Measurements from ENCODE around the gene SLC2A3.
"Not testable (repeated sequence)": the region's sequence is repeated elsewhere in the genome, so short reads cannot be mapped to it uniquely, and the experiment has no call there.

The SLC2A3 gene

DNA sequence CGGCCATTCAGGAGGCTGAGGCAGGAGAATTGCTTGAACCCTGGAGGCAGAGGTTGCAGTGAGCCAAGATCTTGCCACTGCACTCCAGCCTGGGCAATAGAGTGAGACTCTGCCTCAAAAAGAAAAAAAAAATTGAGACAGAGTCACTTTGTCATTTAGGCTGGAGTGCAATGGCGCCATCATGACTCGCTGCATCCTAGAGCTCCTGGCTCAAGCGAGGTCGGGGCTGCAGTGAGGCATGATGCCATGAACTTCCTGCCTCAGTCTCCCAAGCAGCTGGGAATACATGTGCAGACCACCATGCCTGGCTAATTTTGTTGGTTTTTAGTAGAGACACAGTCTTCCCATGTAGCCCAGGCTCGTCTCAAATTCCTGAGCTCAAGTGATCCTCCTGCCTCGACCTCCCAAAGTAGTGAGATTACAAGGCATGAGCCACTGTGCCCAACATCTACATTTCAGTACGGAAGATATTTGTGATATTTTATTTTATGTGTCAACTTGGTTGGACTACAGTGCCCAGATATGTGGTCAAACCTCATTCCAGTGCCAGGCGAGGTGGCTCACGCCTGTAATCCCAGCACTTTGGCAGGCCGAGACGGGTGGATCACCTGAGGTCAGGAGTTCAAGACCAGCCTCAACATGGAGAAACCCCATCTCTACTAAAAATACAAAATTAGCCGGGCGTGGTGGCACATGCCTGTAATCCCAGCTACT lies 14.4 kb upstream of the SLC2A3 start:
- not testable (repeated sequence) for DNase-seq (ENCODE audit: low read depth)

DNA sequence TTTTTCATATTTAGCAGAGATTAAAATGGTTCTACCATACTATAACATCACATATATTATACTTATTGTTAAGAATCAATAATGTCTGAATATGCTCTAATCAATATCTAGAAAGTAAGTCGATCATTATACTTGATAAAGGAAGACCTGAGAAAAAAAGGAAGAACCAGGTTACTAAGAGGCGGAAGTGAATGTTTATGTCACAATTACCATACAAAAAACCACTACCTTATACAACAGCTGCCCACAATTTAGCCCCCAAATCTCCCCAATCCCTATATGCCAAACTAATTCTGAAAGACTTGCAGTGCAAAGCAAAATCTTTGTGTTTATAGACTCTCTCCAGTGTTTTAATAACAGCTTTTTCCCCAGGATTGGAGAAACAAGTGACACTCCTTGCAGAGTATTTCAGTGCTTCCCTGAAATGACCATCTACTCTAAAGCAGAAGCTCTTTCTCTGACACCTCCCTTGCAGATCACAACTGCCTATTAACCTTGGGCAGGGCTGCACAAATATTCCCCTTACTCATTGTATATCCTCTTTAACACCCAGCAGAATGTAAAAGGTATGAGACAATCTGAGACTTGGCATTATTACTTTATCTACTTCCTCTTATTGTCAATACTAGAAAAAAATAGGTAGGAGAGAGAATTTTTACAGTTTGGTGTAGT lies 12.7 kb upstream of the SLC2A3 start:
- no peak for DNase-seq (ENCODE audit: low read depth)

DNA sequence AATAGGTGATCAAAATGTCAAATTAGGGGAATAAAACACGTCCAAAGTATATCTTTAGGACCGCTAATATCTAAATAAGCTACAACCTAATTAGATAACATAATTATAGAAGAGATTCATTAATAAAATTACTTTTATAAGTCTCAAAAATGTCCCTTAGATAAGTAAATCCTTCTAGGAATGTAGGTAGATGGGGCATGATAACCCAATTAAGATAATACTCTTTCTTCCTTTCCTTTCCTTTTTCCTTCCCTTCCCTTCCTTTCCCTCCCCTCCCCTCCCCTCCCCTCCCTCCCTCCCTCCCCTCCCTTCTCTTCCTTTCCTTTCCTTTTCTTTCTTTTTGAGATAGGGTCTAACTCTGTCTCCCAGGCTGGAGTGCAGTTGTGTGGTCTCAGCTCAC lies 11.0 kb upstream of the SLC2A3 start:
- DNase-seq (ENCODE audit: low read depth): no peak

DNA sequence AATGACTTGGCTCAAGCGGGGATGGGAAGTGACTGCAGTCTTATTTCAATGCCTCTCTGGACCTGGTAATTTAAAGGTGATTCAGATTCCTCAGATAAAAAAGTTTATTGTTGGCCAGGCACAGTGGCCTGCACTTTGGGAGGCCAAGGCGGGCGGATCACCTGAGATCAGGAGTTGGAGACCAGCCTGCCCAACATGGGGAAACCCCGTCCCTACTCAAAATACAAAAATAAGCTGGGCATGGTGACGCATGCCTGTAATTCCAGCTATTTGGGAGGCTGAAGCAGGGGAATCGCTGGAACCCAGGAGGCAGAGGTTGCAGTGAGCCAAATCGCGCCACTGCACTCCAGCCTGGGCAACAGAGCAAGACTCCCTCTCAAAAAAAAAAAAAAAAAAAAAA lies 8.8 kb upstream of the SLC2A3 start:
- not testable (repeated sequence) for DNase-seq (ENCODE audit: low read depth)

DNA sequence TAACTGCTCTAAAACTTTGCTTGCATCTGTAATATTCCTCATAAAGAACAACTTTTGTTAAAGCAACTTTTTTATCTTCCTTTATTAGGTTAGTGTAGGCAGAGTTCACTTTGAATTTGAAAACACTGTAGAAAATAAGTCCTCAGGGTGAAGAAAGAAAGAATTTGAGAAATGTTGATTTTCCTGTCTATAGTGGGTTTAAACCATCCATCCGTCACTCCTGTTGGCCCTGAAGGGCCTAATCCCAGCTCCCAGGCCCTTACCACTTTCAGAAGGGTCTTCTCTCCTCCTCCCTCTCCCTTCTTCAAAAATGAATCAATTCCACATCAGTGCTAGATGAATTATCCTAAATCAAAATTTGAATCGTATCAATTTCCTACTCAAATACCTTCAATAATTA lies 4.9 kb upstream of the SLC2A3 start:
- no peak for DNase-seq (ENCODE audit: low read depth)

DNA sequence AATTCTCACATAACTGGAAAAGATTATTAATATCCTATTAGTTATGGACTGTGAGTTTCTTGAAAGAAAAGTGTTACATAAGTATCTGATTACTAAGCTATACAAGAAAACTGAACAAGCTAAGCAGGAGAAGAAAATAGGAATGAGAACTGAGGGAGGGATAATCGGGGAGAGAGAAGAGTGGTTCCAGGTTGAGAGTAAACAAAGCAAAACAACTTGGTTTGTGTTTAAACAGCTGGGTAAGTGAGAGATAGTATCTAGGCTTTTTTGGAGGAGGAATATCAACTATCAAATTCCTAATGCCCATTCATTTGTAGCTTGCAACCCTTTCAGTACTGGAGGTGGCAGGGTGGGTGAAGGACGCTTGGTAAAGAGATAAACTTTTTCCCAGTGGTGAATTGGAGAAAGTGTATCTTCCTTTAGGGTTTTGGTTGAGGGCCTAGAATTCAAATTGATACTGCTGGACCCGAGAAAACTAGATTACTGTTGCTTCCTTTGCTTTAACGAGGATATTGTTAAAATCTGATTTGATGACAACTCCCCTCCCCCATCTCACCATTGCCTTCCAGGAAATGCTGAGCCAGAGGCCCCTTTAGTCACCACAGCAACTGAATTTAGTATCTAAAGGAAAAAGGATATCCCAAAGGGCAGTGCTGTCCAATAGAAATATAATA lies 2.0 kb upstream of the SLC2A3 start:
- DNase-seq (ENCODE audit: low read depth): no peak

DNA sequence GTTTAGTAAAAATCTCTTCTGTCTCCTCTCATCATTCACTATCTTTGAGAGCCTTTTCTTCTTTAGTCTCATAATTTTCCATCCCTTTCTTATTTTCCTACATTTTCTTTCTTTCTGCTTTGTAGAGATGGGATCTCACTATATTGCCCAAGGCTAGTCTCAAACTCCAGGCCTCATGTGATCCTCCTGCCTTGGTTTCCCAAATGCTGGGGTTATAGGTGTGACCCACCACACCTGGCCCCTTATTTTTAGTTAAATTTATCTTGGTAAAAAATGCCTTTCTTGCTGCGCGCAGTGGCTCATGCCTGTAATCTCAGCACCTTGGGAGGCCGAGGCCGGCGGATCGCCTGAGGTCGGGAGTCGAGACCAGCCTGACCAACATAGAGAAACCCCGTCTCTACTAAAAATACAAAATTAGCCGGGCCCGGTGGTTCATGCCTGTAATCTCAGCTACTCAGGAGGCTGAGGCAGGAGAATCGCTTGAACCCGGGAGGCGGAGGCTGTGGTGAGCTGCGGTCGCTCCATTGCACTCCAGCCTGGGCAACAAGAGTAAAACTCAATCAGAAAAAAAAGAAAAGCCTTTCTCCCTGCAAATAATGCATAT lies 996 bp downstream of the SLC2A3 start:
- no peak for DNase-seq (ENCODE audit: low read depth)

DNA sequence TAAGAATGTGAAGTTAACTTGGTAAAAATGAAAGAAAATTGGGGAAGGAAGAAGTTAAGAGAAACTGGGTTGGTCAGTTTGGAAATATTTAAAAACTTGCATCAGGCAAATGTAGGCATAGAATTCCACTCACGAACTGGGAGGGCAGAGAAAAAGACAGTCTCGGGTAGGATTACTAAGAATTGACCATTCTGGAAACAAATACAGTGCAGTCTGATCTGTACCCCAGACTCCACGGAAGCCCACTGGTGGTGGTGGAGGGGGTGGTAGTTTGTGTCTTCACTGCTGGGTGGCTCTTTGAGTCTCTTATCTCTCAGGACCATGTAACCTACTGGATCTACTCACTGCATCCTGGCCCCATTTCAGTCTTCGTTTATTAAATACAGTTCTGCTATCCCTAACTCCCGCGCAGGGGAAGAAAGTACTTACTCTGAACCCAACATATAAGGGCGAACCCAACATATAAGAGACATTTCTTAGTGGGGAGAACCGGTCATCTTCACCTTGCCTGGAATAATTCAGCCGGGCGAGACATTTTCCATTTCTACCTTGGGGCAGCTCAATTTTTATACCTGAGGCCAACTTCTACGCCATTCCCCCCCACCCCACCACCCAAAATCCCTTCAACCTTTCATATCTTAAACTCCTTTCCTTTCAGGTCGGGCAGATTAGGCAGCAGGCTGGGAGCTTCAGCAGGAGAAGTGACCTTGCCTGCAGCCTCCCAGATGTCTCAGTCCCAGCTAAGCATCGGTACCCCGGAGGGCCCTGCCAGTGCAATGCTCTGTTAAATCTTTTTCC lies 1.7 kb downstream of the SLC2A3 start:
- no peak for DNase-seq (ENCODE audit: low read depth)

DNA sequence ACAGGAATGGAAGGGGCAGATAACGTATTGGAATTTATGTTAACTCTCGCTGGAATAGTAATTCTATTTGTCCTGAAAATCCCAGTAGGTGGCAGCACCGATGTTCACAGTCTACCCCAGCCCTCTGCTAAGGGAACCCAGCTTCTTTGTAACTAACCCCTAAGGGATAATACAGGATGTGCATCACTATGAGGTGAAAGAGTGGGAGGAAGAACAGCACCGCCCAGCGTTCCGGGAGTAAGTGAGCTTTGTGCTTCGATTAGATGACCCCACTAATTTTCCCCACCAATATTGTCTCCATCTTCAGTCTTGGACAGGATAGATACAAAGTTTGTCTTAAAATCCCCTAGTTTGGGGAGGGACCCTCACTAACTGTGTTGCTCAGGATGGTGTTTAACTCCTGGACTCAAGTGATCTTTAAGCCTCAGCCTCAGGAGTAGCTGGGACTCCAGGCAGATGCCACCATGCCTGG lies 2.7 kb downstream of the SLC2A3 start:
- DNase-seq (ENCODE audit: low read depth): peak; percentile 95

DNA sequence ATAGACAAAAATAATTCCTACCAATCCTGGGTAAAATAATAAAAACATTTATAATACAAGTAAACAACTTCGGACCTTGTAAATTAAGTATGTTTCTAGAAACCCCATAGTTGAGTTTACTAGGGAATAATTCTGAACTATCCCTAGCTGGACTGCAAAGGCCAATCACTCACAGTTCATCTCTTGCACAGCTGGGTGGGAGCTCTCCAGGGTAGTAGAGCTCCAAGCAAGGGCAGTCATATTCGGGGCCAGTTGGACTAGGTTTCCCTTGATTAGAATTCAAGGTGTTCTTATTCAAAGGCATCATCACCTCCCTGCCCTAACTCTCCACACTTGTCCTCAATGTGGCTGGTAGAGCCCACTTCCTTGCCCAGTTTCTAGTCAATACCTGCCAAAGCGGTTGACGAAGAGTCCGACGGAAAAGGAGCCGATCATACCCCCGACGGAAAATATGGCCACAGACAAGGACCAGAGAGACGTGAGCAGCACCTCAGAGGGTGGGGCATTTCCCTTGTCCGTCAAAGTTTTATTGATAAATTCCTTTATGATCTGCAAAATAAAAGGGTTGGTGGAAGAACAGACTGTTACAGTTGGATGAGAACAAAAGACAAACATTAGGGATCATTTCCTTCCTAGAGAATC lies 3.3 kb downstream of the SLC2A3 start:
- not testable (repeated sequence) for DNase-seq (ENCODE audit: low read depth)

DNA sequence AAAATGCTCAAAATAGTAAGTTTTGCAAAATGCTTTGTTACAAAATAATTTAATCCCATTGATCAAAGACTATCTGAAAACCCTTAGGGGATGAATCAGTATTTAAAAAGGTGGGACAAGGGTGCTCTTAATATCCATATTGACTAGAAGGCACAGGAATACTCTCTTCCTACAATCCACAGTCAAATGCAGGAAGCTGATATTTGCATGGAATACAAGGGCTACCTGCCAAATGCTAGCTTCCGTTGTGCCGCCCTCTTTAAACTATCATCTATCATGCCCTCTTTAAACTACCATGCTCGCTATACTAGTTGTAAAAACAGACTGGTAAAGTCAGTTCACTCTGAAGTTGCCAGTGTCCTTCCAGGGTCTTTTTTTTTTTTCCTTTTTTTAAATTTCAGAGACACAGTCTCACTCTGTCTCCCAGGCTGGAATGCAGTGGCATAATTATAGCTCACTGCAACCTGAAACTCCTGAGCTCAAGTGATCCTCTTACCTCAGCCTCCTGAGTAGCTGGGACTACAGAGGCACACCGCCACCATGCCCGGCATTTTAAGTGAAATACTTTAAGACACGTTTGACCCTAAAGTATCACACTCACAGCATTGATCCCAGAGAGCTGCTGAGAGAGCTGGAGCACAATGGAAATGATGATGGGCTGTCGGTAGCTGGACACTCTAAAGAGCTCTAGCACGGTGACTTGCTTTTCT lies 6.7 kb downstream of the SLC2A3 start:
- no peak for DNase-seq (ENCODE audit: low read depth)

DNA sequence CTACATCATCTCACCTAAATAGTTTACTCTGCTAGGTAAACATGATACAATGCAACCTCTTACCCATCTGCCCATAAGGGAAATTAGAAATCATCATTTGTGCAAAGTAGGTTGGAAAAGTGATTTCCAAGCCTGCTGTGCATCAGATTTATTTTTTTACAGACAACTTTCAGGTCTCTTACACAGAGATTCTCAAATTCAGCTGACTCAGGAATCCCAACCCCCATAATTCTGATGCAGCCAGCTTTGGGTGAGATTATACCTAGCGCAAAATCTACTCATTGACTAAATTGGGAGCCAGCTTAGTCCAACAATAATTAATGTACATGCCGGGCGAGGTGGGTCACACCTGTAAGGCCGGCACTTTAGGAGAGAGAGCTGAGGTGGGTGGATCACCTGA lies 8.5 kb downstream of the SLC2A3 start:
- DNase-seq (ENCODE audit: low read depth): no peak

DNA sequence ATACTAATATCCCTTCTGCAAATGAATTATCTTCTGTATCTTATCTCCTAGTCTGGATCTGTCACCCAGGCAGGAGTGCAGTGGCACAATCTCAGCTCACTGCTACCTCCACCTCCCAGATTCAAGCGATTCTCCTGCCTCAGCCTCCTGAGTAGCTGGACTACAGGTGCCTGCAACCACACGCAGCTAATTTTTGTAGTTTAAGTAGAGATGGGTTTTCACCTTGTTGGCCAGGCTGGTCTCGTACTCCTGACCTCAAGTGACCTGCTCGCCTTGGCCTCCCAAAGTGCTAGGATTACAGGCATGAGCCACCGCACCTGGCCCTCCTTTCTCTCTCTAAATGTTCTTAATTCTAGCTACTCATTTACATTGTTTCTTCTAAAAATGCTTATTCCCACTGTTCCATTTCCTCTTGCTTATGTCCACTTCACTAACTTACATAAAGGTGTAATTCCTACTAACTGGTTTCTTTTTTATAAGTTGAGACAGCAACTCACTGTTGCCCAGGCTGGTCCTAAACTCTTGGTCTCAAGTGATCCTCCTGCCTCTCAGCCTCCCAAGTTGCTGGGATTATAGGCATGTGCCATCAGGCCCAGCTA lies 9.8 kb downstream of the SLC2A3 start:
- not testable (repeated sequence) for DNase-seq (ENCODE audit: low read depth)

DNA sequence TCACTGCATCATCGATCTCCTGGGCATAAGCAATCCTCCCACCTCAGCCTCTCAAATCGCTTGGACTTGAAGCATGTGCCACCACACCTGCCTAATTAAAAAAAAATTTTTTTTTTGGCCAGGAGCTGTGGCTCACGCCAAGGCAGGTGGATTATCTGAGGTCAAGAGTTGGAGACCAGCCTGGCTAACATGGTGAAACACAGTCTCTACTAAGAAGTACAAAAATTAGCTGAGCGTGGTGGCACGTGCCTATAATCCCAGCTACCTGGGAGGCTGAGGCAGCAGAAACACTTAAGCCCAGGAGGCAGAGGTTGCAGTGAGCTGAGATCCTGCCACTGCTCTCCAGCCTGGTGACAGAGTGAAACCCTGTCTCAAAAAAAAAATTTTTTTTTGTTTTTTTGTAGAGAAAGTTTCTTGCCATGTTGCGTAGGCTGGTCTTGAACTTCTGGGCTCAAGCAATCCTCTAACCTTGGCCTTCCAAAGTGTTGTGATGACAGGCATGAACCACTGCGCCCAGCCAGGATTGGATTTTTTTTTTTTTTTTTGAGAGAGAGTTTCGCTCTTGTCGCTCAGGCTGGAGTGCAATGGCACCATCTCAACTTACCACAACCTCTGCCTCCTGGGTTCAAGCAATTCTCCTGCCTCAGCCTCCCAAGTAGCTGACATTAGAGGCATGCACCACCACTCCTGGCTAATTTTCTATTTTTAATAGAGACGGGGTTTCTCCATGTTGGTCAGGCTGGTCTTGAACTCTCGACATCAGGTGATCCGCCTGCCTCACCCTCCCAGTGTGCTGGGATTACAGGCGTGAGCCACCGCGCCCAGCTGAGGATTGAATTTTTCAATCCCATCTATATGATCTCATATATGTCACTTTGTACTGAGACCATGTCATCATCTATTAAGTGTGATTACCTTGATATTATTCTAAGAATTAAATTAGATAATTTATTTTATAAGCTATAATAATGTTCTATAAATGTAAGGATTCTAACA lies 12.4 kb downstream of the SLC2A3 start:
- no peak for DNase-seq (ENCODE audit: low read depth)

DNA sequence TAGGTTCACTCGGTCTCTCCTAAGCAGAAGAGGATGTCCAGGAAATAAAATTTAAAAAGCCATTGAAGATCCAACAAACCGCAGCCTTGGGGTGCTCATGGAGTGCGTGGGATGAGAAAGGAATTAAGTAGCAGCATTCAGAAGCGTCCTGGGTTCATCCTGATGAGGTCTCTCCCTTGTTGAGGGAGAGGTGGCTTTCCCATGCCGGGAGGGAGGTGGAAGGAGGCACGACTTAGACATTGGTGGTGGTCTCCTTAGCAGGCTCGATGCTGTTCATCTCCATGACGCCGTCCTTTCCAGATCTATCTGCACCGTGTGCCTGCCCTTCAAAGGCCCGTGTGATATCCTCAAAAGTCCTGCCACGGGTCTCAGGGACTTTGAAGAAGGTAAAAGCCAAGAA lies 14.8 kb downstream of the SLC2A3 start:
- not testable (repeated sequence) for DNase-seq (ENCODE audit: low read depth)

DNA sequence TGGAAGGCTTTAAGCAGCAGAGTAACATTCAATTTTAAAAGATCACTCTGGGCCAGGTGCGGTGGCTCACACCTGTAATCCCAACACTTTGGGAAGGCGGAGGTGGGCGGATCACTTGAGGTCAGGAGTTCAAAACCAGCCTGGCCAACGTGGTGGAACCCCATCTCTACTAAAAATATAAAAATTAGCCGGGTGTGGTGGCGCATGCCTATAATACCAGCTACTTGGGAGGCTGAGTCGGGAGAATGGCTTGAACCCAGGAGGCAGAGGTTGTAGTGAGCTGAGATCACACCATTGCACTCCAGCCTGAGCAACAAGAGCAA lies 17.8 kb downstream of the SLC2A3 start:
- DNase-seq (ENCODE audit: low read depth): not testable (repeated sequence)

DNA sequence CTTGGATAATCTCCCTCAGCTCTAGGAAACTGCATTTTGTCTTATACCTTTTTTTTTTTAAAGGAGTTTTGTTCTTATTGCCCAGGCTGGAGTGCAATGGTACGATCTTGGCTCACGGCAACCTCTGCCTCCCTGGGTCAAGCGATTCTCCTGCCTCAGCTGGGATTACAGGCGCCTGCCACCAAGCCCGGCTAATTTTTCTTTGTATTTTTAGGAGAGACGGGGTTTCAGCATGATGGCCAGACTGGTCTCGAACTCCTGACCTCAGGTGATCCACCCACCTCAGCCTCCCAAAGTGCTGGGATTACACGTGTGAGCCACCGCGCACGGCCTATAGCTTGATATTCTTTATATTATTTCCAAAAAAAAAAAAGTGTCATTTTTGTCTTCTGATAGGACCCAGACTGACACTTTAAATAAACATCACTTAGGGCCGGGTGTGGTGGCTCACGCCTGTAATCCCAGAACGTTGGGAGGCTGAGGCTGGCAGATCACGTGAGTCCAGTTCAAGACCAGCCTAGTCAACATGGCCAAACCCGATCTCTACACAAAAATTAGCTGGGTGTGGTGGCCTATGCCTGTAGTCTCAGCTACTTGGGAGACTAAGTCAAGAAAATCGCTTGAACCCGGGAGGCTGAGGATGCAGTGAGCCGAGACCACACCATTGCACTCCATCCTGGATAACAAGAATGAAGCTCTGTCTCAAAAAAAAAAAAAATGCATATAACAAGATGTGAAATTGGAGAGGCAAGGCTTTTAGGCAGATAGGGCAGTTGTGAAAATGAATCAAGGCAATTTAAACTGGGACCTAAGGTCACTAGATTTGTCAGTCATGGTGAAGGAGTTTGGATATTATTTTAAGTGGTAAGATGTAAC lies 18.4 kb downstream of the SLC2A3 start:
- DNase-seq (ENCODE audit: low read depth): no peak

DNA sequence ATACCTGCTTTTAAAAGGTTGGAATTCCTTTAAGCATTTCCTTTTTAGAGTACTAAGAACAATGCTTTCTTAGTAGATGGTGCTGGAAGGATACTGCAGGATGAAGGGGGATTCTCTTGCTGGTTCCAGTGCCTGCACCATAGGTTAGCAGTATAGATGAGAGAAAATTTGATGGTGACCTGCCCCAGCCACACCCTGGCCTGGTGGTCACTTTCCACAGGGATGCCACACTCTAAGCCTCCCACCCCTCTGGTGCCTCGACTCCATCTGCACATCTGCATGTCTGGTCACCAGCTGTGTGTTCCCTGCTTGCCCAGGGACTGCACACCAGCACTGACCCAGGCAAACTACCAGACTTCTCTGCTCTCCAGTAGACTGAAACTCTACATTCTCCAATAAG lies 19.1 kb downstream of the SLC2A3 start:
- no peak for DNase-seq (ENCODE audit: low read depth)

Data from fibroblast of gingiva (primary cell).